Suppressor macrophage treated with lipopolysaccharide for 1 hour (primary cell): ENCODE data around the gene IFT74.
"Not testable (repeated sequence)": the region's sequence is repeated elsewhere in the genome, so short reads cannot be mapped to it uniquely, and the experiment has no call there.

Experiments used
- DNase-seq, 3 donors: peaks; one replicate each; pipeline ENCODE4 v3.0.0-alpha.2; 2020 to 2022

Gene IFT74

DNA sequence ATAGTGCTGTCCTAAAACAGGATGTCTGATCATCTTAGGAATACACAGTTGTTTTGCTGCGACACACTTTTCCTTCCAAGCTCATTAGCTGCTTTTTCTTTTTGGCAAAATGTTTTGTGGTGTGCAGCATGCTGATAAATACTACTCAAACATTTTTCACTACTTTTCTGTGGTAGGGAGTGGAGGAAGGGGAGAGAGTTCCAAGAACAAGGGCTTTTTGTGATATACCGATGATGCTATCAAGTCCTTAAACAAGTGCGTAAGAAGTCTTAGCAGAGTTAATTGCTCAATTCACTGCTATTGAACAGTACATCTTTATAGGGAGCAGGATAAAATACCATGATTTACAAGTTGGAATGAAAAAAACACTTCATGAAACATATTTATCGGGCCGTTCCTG, 129.2 kb downstream of the IFT74 start:
- no peak for DNase-seq

DNA sequence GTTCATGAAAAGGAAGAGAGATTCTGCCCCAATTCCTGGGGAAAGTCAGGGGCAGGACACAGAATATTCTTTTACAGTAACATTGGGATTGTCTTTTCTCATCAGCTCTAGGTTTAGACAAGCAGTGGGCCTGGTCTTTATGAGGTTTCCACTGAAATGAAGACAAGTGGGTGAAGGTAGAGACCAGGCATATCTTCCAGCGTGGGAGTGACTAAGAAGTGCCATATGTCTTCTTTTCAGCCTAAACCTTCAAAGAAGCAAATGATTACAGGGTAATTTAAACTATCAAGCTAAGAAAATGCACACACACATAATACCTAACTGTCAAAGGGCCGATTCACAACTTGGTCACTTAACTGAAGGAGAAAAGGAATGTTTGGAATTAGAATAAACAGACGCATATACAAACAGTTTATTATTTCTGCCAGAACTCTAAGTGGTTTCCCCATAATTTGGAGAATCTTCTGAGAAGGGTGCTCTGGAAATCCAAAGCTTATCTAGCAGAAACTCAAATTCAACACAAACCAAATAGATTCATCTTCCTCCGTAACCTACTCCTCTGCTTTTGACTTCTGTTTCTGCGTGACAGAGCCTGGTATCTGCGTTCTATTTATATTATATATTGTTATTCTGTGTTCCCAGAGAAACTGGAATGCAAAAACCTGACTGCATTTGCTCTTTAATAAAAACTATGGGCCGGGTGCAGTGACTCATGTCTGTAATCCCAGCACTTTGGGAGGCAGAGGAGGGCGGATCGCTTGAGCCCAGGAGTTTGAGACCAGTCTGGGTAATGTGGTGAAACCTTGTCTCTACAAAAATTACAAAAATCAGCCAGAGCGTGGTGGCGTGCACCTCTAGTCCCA, 130.8 kb downstream of the IFT74 start:
- no peak for DNase-seq

DNA sequence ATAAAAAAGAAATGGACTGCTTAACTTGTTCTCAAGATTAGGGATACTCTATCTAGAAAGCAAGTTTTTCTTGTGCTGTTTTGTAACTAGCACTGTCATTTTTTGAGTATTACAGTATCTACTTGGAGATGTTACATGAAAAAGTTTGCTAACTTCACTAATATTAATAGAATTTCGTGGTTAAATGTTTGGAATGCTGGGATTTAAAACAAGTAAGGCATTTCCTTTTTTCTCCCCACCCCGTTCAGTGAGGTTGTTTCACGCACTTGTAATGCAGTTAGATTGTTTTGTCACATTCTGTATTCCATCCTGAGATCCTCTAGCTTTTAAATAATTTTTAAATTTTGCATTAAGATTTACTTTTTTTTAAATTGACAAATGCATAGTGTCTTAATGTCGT, 132.8 kb downstream of the IFT74 start:
- DNase-seq = no peak

GRCh38 chr9:27089706-27090105, 133.5 kb downstream of the IFT74 start:
- DNase-seq = no peak

DNA sequence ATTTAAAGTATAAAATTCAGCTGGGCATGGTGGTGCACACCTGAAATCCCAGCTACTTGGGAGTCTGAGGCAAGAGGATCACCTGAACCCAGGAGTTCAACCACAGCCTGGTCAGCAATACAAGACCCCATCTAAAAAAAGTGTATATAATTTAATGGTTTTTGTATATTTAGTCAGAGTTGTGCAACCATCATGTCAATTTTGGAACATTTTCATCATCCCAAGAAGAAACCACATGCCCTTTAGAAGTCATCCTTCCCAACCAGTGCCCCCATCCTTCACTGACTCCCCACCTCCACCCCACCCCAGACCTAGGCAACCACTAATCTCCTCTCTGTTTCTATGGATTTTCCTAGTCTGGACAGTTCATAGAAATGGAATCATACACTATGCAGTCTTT, 134.0 kb downstream of the IFT74 start:
- DNase-seq = no peak

DNA sequence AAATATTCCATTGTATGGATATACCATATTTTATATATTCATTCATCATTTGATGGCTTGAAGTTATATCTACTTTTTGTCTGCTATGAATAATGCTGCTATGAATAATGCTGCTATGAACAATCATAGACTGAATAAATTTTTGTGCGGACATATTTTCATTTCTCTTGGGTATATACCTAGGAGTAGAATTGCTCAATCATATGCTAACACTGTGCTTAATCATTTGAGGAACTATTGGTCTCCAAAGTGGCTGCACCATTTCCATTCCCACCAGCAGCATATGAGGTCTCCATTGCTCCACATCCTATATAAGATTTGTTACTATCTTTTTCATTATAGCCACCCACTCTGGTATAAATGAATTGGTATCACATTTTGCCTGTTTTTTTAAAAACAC, 134.5 kb downstream of the IFT74 start:
- DNase-seq = no peak

DNA sequence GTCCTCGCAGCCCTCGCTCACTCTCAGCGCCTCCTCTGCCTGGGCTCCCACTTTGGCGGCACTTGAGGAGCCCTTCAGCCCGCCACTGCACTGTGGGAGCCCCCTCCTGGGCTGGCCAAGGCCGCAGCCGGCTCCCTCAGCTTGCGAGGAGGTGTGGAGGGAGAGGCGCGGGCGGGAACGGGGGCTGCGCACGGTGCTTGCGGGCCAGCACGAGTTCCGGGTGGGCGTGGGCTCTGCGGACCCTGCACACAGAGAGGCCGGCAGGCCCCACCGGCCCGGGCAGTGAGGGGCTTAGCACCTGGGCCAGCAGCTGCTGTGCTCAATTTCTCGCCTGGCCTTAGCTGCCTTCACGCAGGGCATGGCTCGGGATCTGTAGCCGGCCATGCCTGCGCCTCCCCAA, 136.3 kb downstream of the IFT74 start:
- not testable (repeated sequence) for DNase-seq

DNA sequence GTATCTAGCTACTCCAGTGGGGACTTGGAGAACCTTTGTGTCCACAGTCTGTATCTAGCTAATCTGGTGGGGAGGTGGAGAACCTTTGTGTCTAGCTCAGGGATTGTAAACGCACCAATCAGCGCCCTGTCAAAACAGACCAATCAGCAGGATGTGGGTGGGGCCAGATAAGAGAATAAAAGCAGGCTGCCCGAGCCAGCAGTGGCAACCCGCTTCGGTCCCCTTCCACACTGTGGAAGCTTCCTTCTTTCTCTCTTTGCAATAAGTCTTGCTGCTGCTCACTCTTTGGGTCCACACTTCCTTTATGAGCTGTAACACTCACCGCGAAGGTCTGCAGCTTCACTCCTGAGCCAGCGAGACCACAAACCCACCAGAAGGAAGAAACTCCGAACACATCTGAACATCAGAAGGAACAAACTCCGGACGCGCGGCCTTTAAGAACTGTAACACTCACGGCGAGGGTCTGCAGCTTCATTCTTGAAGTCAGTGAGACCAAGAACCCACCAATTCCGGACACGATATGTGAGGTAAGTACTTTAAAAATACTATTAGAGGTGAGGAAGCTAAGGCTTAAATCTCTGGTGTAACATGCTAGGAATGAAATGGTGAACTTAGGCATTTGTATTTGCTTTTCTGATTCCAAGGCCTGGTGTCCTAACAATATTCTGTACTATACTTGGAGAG, 137.3 kb downstream of the IFT74 start:
- not testable (repeated sequence) for DNase-seq

- DNase-seq = no peak
Observed at GRCh38 chr9:27094640-27095298, 138.6 kb downstream of the IFT74 start.

DNA sequence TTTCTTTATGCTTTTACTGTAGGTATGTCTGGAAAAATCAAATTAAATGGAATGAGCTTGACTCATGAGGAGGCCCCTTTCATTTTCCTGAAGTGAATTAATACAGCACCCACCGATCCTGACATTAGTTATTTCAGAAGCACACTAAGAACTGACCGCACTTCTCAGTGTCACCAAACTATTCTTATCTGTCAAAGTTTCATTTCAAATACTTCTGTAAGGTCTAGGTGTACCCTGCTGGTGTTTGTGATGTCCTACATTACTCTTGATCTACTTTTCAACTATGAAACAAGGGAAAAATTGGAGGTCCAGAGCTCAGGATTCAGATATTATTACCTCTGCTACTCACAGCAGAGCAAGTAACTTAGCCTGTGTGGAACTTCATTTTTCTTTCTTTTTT, 151.0 kb downstream of the IFT74 start:
- no peak for DNase-seq

- DNase-seq = peak in 1 of 3 donors; percentile 3
Observed at GRCh38 chr9:27108981-27109541, 152.8 kb downstream of the IFT74 start, which contains the start of gene TEK. TEK (plus strand) TSS chr9:27109225; CDS start chr9:27109591, 366 bp downstream.

DNA sequence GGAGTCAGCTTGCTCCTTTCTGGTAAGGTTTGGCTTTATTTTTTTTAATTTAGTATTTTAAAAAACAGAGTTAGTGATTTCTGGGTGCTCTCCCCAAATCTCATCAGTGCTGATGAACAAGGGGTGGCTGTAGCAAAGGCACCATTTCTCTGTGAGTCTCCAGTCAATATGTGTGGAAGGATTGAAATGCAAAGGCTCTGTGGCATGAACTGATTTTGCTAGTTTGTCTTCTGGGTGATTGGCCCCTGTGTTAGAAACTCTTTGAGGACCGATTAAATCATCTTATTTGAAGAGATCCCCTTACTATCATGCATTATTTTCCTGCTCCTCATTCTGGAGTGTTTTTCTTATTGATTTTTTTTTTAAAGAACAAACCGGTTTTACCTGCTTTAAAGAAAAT, 153.4 kb downstream of the IFT74 start:
- DNase-seq = no peak

- DNase-seq = no peak
Observed at GRCh38 chr9:27110181-27110580, 154.0 kb downstream of the IFT74 start.

GRCh38 chr9:27112235-27112634, 156.0 kb downstream of the IFT74 start:
- DNase-seq = no peak
